T-helper 1 cell (primary cell): ENCODE measurements around the gene SARM1.

Experiments
- DNase-seq, 5 donors: peaks; one replicate each; pipeline ENCODE4 v3.0.0-alpha.2; 2012 to 2020

Gene SARM1

DNA sequence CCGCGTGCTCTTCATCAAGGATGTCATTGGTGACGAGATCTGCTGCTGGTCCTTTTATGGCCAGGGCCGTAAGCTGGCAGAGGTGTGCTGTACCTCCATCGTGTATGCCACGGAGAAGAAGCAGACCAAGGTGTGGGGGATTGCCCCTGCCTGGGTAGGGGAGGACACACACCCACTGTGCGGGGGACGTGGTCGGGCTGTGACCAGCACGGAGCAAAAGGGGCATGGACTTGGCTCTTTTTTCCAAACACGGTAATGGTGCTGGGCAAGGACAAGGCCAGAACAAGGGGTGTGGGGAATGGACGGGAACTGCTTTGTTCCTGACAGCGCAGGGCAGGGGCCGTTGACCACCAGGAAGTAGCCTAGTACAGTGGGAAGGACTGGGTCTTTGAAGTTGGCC is 29.2 kb upstream of the SARM1 start:
- no peak for DNase-seq

DNA sequence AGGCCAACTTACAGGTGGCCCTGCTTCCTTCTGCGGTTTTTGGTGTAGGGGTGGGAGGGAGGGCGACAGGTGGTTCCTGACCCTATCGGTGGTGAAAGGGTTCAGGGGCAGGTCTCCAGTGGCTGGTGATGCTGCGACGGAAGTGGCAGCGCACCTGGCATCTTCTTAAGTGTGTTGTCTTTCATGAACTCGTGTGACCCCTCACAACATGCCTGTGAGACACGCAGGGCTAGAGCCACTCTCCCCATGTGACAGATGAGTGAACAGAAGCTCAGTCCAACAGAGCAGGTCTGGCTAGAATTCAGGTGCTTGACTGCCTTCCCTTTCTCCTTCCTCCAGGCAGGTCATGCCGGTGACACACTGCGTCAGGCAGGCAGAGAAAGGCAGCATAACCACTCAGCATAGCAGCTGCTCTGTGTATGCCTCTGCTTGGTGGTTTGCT is 28.0 kb upstream of the SARM1 start:
- no peak for DNase-seq

DNA sequence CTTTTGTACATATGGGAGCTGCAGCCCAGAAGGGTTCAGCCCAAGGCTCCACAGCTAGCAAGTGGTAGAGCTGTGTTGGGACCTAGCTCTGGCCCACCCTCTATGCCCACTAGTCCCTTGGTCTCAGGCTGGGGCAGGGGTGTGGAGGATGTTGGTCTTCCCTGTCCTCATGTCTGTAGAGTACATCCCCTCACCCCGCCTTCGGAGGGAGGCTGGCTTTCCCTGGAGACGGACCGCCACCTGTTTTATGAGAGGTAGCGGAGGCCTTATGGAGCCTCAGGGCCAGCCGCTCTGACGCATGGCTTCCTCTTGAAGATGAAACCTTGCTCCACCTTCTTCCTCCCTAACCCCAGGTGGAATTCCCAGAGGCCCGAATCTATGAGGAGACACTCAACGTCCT is 27.5 kb upstream of the SARM1 start:
- DNase-seq = no peak

DNA sequence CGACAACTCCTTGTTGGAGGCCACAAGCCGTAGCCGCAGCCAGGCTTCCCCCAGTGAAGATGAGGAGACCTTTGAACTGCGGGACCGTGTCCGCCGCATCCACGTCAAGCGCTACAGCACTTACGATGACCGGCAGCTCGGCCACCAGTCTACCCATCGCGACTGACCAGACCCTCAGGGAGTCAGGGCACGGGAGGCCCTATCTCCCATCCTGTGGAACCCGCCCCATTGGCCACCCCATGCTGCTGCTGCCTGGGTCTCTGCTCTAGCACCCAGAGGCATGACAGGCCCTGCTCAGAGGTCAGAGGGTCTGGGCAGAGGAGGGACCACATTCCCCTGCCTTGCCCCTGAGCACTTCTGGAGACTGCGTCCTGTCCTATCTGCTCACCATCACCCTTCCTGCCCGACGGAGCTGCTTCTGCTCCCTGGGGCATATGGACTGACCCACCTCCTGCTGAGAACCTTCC is 27.0 kb upstream of the SARM1 start:
- no peak for DNase-seq

DNA sequence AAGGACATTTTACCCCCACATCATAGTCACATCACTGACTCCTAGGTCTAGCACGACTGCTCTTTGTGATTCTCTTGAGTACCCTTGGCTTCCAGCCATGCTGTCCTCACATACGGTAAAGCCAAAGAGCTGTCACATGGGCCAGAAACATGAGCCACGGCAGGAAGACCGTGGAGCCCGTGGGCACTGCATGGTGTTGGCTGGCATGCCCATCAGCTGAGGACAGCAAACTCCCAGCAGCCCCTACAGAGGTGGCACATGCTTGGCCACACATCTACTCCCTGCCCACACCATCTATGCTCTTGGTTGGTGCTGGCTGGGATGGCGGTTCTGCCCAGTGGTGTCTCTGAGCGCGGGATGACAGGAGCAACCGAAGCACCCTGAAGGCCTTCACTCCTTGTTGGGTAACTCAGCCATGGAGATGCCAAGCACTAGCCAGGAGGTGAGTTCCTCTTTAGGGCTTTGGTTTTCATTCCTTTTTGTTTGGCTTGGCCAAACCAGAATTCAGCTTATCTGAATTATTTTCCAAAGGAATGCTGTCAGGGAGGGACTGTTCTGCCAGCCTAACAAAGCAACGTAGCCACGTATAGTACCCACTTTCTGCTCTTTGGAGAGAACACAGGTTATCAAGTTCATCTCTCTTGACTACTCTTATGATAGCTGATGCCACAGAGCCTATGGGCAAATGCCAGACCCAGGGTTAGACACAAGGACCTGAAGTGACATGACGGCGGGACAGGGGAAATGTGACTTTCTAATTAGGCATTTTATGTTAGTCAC is 25.9 kb upstream of the SARM1 start:
- DNase-seq = no peak

DNA sequence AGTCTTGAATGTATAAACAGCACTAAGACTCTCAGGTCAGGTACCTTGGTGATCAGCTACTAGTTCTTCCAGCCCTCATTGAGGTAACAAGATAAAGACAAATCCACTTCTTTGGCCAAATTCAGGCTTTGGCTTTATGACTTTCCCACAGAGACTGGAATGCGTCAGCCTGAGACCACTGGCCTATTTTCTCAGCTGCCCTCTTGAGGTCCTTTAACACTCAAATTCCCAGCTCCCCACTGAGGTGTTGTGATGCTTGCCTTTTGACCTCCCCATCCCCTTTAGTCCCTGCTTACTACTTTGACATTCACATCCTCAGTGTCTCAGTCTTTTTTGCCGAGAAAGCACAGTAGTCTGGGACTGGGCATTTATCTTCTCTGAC is 25.3 kb upstream of the SARM1 start:
- no peak for DNase-seq

DNA sequence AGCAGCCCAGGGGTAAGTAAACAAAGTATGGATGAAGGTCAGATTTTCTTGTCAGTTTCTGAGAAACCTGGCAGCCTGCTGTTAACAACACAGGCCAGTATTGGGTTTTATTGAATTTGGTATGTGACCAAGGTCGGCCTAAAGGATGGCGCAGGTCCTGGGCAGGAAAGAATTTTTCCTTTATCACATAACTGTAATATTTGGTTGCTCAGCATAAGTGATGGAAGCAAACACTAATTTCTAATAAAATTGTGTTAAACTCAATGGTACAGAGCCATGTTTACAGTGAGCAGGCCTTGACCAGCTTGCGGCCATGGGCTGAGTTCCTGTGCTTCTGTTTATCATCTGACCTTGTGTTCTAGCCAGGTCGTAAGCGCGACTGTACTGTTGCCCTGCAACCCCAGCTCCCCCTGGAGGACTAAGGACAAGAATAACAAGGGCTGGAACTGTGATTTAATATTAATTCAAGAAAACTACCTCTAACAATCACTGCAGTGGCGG is 24.7 kb upstream of the SARM1 start:
- no peak for DNase-seq

DNA sequence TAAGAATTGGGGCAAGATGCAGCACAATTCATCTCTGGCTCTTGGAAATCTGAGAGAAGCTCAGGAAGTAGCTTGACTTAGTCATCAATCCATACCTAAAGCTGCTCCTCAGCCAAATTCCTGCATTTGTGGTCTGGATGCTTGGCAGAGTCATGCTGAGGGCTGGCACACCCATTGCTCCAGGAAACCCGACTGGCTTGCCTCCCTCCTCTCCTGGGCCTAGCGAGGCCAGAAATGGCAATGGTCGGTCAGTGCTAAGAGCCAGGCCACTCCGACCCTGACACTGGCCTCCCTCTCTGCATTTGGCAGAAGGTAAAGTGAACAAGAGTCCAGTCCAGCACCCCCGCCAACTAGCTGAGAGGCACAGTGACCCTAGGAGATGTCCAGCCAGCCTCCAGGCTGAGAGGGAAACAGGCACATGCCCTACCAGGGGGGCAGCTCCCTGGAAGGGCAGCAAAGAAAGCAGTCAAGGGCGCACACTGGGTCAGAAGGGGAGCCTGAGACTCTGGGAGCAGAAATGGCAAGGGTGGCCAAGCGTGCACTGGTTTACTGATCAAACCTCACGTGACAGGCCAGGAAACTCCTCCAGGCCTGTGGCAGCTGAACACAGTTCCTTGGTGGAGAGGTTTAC is 24.1 kb upstream of the SARM1 start:
- no peak for DNase-seq

DNA sequence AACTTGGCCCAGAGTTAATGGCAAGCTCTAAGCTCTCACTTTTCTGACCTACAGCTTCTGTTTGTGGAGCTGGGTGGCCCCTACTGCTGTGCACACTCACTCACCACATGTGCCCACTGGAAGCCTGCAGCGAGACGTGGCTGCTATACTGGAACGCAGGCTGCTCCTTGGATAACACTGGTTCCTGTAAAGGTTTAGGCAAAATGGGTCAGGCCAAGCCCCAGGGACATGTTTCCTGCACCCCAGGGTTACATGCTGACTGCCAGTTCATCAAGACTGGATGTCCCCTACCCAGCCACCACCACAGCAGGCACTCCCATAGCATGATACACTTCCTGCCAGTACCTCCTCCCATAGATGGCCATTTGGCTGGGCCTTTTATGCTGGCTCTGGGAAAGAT is 22.5 kb upstream of the SARM1 start:
- DNase-seq = no peak

DNA sequence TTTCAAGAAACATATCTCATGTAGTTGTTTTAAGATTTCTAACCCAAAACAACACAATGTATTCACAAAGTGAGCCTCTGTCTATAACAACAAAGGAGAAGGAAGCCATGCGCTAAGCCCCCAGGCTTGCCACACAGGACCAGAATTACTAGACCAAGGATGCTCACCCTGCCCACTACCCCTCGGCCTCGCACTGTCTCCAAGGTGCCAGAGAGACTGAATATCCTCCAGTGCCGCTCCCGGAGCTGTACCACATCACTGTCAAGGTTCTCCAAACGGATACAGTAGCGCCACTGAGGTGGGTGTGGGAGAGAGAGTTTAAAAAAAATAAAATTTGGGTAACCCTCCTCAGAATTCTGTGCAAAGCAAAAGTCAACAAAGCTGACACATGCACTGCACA is 21.2 kb upstream of the SARM1 start:
- DNase-seq = no peak

DNA sequence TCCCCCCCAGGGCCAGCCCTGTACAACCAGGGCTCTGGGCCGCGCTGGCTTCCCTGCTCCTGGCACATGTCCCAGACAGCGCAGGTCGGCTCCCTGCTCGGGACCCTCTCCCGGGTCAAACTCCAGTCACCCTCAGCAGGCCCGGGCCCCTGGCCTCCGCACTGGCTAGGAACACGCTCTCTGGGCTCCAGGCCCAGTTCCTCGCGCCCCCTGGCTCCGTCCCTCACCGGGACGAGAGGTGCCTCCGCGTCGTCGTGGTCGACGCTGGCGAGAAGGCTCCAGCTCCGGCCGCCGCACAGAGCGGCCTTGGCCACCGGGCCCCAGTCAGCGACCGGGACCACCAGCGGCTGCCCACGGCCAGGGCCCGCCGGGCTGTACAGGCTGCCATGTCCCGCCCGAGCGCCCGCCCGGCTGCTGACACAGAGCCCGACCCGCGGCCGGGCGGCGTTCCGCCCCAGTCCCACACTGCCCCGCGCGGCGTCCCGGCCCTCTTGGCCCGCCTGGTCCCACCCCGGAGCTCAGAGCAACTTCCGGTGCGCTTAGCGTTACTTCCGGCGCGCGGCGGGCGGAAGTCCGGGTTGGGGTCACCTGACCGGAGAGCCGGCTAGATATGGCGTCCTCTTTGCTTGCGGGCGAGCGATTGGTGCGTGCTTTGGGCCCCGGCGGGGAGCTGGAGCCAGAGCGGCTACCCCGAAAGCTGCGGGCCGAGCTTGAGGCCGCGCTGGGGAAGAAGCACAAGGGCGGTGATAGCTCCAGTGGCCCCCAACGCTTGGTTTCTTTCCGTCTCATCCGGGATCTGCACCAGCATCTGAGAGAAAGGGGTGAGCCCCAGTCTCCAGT is 14.2 kb upstream of the SARM1 start, which contains the start of gene POLDIP2:
Gene POLDIP2 (minus strand): TSS at position 467 of the 840 bp plus-strand sequence. CDS start 79 bp downstream, at position 388.
- peak; percentile 91 to 96 (median 93) for DNase-seq

DNA sequence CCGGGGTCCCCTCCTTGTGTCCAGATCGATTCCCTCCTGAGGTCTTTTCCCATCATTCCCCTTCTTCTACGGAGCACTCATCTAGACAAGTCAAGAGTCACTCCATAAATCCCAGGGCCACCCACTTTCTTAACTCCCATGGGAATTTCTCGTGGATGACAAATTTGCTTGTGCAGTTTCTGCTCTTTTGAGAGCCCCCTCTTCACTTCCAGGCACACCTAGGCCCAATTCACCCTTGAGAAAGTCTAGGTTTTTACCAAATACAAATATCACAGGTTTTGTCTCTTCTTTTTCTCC is 13.6 kb upstream of the SARM1 start:
- DNase-seq = no peak

DNA sequence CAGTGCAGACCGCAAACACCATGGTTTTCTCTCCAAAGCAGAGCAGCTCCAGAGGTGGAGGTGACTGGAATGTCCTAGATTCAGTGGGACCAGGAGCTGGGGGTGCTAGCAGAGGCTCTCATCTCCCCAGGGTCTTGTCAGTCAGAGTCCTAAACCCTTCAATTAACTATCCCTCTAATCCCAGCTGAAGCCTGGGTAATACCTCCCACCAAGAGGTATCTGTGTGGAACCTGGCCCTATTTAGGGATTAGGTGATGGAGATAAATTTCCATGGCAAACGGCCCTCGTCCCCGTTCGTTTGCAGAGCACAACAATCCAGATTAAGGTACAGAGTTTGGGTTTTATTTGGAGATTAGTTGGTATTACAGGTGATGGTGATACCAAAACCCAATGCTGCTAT is 8.3 kb upstream of the SARM1 start:
- no peak for DNase-seq

DNA sequence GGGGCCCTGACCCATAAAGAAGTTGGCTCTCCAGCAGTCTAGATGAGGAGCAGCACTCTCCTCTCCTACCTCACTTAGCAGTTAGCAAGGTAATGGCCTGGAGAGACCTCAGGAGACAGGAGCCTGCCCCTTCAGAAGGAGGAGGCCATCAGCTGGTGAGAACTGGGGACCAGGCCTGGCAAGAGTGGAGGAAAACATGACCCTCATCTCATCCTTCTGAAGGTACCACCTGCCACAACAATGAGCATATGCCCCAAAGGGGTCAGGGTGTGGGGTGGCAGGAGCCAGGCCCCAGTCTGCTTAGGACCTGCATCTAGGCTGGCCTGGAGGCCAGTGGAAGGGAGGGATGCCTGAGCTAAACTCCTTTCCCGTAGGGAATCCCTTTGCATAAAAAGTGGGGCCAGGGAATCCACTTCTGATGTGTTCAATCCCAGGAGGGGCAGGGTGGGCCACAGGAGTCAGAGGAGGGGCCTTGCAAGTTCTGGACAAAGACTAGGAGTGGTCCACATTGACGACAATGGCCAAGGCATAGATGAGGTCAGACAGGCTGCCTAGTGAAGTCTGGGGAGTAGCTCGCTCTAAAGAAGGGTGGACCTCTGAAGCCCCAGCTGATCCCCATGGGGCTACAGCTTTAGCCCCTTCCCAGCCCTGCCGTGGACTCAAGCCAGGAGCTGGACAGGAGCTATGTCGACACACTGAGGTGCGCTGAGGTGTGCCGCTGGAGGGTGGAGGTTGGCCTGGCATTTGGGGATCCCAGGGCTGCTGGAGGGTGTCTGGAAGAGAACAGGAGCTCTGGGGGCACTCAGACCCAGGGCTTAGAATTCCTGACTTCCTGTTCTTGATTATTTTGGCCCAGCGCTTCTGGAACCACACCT is 7.5 kb upstream of the SARM1 start:
- no peak for DNase-seq

DNA sequence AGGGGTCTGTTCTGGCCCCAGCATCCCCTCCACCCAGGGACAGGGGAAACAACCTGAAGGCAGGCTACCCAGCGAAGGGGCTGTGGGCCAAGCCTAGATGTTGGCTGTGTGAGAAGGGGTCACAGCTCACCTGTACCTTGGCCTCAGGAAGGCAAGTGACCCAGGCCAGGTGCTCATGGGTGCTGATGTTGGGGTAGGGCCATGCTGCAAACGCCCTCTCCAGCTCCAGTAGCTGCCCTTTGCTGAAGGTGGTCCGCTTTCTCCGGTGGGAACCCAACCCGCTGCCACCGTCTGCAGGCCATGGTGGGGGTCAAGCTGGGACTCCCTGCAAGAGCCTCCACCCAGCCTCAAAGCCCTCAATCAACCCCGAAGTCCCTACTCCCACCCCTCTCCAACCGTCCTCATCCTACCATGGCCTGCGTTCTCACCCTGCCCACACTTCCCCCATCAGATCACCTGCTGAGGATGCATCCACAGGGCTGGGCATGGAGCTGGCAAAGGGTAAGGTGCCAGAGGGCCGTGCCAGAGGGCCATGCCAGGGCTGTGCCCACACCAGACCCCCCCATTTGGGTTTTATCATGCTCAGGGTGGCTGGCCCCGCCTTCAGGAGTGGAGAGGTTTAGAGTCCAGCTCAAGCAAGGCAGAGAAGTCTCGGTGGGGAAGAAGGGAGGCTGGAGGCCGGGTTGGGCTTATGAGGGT is 6.7 kb upstream of the SARM1 start, which contains the start of gene SEBOX:
Gene SEBOX (minus strand): TSS at position 535 of the 699 bp plus-strand sequence. CDS start 48 bp downstream, at position 487.
- DNase-seq = no peak

DNA sequence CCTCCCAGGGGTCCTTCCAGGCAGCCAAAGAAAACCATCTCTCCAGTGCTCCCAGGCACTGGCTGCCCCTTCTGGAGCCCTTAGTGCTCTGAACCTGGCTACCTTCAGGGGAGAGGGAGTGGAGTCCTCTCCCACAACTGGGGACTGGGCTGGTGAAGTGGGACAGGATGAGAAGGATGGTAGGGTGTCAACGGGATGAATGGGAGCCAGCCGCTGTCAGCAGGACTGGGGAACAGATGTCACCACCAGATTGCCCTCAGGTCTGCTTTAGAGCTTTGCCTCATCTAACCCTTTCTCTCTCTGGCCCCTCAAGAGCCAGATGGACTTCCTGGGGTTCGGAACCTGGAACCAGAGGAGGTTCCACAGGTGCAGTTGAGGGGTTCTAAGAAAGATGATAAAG is 6.0 kb upstream of the SARM1 start:
- DNase-seq = no peak

DNA sequence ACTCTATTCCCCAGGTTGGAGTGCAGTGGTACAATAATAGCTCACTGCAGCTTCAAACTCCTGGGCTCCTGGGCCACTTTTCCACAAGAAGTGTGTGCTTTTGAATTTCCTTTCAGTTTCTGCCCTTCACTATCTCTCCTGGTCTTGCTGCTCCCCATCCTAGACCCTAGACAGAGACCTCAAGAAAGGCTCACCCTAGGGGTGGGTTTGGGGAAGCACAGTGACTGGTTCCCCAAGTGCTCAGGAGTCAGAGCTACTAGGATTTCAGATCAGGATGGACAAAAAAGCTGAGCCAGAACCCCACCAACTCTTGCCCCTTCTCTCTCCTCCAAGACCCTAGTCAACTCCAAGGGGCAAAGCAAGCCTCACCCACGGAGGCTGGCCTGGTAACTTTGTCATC is 4.9 kb upstream of the SARM1 start:
- DNase-seq = no peak

DNA sequence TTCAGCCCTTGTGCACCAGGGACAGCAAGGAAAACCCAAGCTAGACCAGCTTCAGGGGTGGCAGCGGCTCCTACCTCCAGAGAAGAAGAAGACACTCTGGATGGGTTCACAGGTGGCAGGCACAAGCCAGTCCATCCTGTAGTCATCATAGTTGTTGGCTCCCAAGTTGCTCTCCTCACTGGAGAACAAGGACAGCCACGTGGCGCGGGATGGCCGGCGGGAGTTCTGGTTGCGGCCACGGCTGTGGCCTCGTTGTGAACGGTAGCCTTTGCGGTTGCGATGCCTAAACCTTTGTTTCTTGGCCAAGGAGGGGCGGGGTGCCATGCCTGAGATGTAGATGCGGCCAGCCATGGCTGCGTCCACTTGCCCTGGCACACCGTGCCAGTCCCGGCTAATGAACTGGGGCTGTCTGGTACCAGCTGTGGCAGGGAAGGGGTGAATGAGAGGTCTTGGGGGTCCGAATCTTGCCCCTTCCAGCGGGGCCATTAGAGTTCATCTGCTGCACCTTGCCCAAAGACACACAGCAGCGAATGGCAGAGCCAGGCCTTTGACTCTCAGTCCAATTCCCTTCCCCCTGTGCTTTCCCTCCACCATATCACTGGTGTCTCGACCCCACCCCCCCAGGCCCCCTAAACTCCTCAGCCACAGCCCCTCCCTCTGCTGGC is 3.7 kb upstream of the SARM1 start:
- no peak for DNase-seq

DNA sequence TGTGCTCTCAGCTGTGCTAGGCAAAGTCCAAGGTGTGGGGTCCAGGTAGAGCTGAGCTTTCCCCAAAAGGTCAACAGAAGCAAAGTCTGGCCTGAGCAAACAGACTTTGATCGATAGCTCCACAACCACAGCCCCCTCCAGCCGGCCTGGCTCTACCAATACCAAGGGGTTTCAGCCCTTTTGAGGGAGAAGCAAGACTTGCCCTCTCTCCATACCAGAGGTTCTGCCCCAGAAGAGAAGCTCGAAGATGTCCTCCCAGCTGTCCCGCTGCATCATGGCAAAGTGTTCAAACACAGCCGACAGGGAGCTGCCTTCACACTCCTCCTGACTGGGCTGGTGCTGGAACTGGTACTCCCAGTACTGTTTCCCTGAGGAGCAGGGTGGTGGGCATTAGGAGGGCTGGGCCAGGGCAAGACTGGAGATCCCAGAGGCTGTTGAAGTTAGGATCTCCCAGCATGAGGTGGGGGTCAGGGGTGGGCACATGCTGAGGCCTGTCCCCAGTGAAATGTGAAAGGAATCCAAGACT is 3.1 kb upstream of the SARM1 start:
- DNase-seq = no peak

DNA sequence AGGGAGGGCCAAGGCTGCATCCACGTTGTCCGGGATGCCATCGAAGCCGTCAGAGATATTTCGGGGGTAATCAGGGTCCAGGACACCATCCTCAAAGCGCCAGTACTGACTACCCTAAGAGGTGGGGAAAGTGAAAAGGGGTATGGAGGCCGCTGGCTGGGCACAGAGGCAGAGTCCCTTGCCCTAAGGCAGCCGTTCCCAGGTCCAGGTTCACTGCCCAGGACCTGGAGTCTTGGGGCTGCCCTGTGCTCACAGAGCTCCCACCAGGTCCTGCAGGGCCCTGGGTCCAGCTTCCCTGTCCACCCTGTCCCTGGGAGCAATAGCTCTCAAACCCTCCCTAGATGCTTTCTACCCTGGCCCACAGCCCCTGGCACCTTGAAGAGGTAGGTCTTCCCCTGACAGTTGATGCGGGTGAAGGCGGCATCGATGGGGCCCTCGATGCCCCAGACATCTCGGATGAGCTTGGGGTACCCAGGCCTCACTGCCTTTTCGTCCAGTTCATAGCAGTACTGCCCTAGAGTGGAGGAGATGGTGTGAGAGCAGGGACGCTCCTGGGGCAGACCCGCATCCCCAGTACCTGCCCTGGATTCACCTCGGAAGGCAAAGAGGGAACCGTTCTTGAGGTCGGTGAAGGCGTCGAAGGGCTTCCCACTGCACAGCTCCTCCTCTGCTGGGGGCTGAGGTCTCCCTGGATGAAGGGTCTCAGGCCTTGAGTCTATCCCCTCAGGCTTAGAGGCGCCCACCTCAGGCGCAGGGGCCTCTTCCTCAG is 2.4 kb upstream of the SARM1 start:
- no peak for DNase-seq
